ENCODE measurements around the gene PLGRKT.

The PLGRKT gene

DNA sequence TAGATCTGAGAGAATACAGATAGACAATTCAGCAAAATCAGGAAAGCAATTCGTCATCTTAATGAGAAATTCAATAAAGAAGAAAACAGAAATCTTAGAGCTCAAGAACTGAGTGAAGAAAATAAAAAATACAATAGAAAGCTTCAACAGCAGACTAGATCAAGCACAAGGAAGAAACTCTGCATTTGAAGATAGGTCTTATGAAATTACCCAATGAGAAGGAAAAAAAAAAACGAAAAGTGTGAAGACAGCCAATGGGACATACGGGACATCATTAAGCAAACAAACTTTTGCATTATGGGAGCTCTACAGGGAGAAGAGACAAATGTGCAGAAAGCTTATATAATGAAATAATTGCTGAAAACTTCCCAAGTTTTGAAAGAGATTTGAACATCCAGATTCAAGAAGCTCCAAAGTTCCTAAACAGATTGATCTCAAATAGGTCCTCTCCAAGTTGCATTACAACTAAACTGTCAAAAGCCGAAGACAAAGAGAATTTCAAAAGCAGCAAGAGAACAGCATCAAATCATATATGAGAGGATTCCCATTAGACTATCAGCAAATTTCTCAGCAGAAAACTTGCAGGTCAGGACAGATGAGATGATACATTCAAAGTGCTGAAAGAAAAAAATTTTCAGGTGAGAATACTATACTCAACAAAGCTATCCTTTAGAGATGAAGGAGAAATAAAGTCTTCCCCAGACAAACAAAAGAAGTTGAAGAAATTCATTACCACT is 122.4 kb downstream of the PLGRKT start:
- no peak for DNase-seq (ENCODE audit: low read depth in 2 of 2)

DNA sequence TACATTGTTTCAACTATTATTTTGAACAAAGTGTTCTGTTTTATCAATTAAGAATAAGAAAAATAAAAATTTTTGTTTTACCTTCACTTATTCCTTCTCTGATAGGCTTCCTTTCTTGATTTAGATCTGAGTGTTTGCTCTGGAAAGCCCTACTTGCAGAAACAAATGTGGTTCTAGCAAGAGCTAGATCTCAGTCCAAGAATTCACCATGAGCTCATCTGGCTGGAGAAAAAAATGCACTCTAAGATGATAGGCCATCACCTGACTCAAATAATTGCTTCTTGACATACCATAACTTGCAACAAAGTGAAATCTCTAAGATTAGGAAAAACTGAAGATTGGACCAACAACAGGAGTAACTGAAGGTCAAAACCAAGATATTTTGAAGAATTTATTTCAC is 126.9 kb downstream of the PLGRKT start:
- no peak for DNase-seq (ENCODE audit: low read depth in 2 of 2)
